GM12801 (cell line): Measurements from ENCODE around the gene MAGI3.

ENCODE experiments used
- TF ChIP-seq, protein P1 (sequence below): IDR thresholded peaks from one replicate; pipeline ENCODE4 v1.5.1; 2011; ENCODE audit warnings: control low read depth; ENCODE audit not compliant: insufficient read length; ENCODE audit errors: extremely low read depth

MAGI3 gene

DNA sequence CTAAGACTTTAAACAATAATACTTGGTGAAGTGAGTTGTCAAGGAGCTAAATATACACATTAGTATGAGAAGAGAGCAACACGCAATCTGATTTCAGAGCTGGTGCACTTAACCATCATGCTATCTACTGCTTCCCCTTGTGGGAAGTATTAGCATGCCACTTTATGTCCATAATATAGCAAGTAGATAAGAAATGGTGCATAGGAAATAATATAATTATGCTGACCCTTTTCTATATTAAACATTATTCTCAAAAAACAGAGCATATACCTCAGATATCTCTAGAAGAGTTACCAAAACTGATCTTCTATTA lies 63.4 kb downstream of the MAGI3 start:
- TF ChIP-seq, protein P1, sequence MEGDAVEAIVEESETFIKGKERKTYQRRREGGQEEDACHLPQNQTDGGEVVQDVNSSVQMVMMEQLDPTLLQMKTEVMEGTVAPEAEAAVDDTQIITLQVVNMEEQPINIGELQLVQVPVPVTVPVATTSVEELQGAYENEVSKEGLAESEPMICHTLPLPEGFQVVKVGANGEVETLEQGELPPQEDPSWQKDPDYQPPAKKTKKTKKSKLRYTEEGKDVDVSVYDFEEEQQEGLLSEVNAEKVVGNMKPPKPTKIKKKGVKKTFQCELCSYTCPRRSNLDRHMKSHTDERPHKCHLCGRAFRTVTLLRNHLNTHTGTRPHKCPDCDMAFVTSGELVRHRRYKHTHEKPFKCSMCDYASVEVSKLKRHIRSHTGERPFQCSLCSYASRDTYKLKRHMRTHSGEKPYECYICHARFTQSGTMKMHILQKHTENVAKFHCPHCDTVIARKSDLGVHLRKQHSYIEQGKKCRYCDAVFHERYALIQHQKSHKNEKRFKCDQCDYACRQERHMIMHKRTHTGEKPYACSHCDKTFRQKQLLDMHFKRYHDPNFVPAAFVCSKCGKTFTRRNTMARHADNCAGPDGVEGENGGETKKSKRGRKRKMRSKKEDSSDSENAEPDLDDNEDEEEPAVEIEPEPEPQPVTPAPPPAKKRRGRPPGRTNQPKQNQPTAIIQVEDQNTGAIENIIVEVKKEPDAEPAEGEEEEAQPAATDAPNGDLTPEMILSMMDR = no peak

DNA sequence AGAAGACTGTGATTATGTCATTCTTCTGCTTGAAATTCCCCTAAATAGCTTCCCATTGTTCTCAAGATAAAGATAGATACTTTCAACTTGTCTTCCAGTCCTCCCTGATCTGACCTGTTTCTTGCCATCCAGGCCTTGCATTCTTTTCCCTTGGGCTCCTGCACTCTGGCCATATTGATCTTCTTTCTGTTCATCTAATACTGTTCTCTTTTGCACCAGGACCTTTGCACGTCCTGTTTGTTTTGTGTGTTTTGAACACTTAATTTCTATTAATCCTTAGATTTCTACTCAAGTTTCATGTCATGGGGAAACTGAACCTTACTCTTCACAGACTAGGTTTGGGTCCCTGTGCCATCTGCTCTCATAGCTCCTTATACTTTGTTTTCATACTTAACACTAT lies 65.1 kb downstream of the MAGI3 start:
- TF ChIP-seq, protein P1 = no peak

- TF ChIP-seq, protein P1 = no peak
Measured at GRCh38 chr1:113456967-113457366, 66.7 kb downstream of the MAGI3 start.

GRCh38 chr1:113459279-113459678 lies 69.0 kb downstream of the MAGI3 start:
- TF ChIP-seq, protein P1 = no peak

DNA sequence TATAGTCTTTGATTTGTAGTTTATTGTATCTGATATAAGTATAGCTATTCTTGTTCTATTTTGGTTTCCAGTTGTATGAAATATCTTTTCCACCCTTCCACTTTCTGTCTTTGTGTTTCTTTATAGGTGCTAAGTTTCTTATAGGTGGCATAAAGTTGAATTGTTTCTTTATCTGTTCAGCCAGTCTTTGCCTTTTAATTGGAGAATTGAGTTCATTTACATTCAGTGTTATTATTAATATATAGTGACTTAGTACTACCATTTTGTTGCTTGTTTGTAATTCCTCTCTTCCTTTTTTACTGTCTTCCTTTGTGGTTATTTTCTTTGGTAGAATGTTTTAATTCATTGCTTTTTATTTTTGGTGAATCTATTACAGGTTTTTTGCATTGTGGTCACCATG lies 77.7 kb downstream of the MAGI3 start:
- TF ChIP-seq, protein P1 = no peak

DNA sequence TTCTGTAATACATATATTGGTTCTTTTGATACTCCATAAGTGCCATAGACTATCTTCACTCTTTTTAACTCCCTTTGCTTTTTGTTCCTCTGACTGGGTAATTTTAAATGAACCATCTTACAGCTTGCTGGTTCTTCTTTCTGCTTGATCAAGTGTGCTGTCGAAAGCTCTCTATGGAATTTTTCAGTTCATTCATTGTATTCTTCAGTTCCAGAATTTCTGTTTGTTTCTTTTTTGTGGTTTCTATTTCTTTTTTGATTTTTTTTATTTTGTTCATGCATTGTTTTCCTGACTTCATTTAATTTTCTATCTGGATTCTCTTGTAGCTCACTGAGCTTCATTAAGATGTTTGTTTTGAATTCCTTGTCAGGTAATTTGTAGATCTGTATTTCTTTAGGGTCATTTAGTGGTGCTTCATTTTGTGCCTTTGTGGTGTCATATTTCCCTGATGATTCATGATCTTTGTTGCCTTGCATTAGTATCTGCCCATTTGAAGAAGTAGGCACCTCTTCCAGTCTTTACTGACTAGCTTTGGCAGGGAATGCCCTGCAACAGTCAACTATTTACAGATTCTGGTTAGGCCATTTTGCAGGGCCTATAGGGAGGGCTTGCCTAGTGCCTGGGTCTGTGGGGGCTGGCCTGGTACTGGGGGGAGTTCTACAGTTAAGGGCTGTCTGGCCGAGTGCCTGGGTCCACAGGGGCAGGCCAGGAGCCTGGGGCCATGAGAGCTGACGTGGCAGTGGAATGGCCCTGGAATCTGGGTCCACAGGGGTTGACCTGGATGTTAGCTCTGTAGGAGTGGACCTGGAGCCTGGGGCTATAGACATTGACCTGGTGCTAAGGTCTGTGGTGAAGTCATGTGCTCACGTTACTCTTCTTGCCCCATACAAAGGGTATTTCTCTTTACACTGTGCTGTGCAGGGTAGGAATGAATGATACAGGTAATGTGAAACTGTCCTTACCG lies 89.7 kb downstream of the MAGI3 start:
- TF ChIP-seq, protein P1 = no peak

GRCh38 chr1:113488576-113489177 lies 98.4 kb downstream of the MAGI3 start:
- TF ChIP-seq, protein P1 = no peak
